Astrocyte (in vitro differentiated cells and primary cell): Measurements from ENCODE around the gene UBE2E1. TPM values are rescaled to one million over a fixed set of nuclear protein-coding genes. Genes with fewer than 3 reads are reported as not detected.

Experiments
- DNase-seq: peaks from one replicate; pipeline ENCODE4 v3.0.0-alpha.2; 2010; ENCODE audit warnings: low read depth
- FAIRE-seq: peaks from 2 replicates; lab custom pipeline; 2011; peaks lifted over from hg19 to GRCh38; lab: Jason Lieb, UNC
- H2AFZ ChIP-seq: 2 replicates; pipeline ENCODE4 v1.6.0; 2012; ENCODE audit warnings: low read depth, low read length, inconsistent platforms
- H3K27ac ChIP-seq: 2 replicates; pipeline ENCODE4 v1.5.1; 2011; ENCODE audit warnings: low read depth, low read length, inconsistent platforms
- H3K27me3 ChIP-seq: 2 replicates; pipeline ENCODE4 v1.6.0; 2011; ENCODE audit warnings: low read length, inconsistent platforms; ENCODE audit not compliant: insufficient read depth
- H3K36me3 ChIP-seq: 2 replicates; pipeline ENCODE4 v1.5.1; 2011; ENCODE audit warnings: low read length, inconsistent platforms; ENCODE audit not compliant: insufficient read depth
- H3K4me1 ChIP-seq: 2 replicates; pipeline ENCODE4 v1.5.1; 2011; ENCODE audit warnings: low read length, inconsistent platforms; ENCODE audit not compliant: insufficient read depth
- H3K4me2 ChIP-seq: 2 replicates; pipeline ENCODE4 v1.6.0; 2012; ENCODE audit warnings: low read length, inconsistent platforms
- H3K4me3 ChIP-seq: 2 replicates; pipeline ENCODE4 v1.5.1; 2011; ENCODE audit warnings: low read depth, mild to moderate bottlenecking, low read length, inconsistent platforms; ENCODE audit not compliant: insufficient read depth
- H3K79me2 ChIP-seq: 2 replicates; pipeline ENCODE4 v1.6.0; 2012; ENCODE audit warnings: mild to moderate bottlenecking, low read length, inconsistent platforms; ENCODE audit not compliant: insufficient read depth
- H3K9ac ChIP-seq: 2 replicates; pipeline ENCODE4 v1.6.0; 2012; ENCODE audit warnings: mild to moderate bottlenecking, low read length, inconsistent platforms
- H3K9me3 ChIP-seq: 2 replicates; pipeline ENCODE4 v1.5.1; 2012; ENCODE audit warnings: low read depth, mild to moderate bottlenecking, low read length, inconsistent platforms; ENCODE audit not compliant: insufficient read depth
- H4K20me1 ChIP-seq: 2 replicates; pipeline ENCODE4 v1.6.0; 2012; ENCODE audit warnings: low read length, inconsistent platforms; ENCODE audit not compliant: insufficient read depth
- H3K27ac Mint-ChIP-seq: one replicate; pipeline ENCODE4 v1.8.0; 2021; ENCODE audit warnings: mild to moderate bottlenecking, mixed read lengths; ENCODE audit not compliant: unreplicated experiment
- H3K27me3 Mint-ChIP-seq: one replicate; pipeline ENCODE4 v1.8.0; 2021; ENCODE audit warnings: low read depth, mixed read lengths; ENCODE audit not compliant: unreplicated experiment
- H3K36me3 Mint-ChIP-seq: one replicate; pipeline ENCODE4 v1.8.0; 2021; ENCODE audit warnings: low read depth, mixed read lengths; ENCODE audit not compliant: unreplicated experiment
- H3K4me1 Mint-ChIP-seq: one replicate; pipeline ENCODE4 v1.8.0; 2021; ENCODE audit warnings: low read depth, mixed read lengths; ENCODE audit not compliant: unreplicated experiment
- H3K4me3 Mint-ChIP-seq: one replicate; pipeline ENCODE4 v1.8.0; 2021; ENCODE audit warnings: mild to moderate bottlenecking, moderate library complexity, mixed read lengths; ENCODE audit not compliant: unreplicated experiment
- H3K9me3 Mint-ChIP-seq: one replicate; pipeline ENCODE4 v1.8.0; 2021; ENCODE audit warnings: mild to moderate bottlenecking, mixed read lengths; ENCODE audit not compliant: unreplicated experiment
- EZH2 ChIP-seq: IDR thresholded peaks from 2 replicates; pipeline ENCODE4 v1.6.1; 2012; ENCODE audit warnings: mild to moderate bottlenecking, low read length, inconsistent platforms; ENCODE audit not compliant: insufficient read depth
- total RNA-seq: library from RNA; stranded (reverse); gene quantifications from 2 replicates; pipeline ENCODE4 v1.2.1, GENCODE V29; 2021
- TF ChIP-seq, protein P1 (sequence below): IDR thresholded peaks from 2 replicates; pipeline ENCODE4 v1.5.1; 2011; ENCODE audit warnings: low read depth, mild to moderate bottlenecking, inconsistent platforms, low read length, moderate library complexity; ENCODE audit not compliant: insufficient read depth

Gene UBE2E1
- total RNA-seq, 1 donor from 2014 or later: 150 TPM

DNA sequence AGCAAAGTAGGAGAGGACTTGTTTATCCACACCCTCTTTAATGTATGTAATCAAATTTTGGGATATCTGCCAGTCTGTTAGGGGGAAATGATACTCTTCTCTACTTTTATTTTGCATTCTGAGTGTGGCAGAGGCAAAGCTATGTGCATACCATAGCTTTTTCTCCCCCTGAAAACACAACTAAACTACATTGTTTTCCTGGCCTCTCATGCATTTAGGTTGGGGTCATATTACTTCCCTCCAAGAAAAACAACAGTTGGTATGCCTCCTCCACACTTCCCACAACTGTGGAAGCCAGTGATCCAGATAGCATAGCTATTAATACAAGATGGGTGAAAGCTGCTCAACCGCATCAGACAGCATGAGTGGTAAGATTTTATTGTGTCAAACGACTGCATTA lies 118.0 kb downstream of the UBE2E1 start:
- no peak overlapping the region for H3K9ac ChIP-seq
- H3K9me3 Mint-ChIP-seq: no peaks in the 10 kb centered on the region
- H3K4me2 ChIP-seq: peak overlapping the region; percentile 21
- H4K20me1 ChIP-seq: peaks cover 30% of the 10 kb centered on the region
- DNase-seq: peak; percentile 79
- H3K4me1 ChIP-seq: peaks cover 7% of the 10 kb centered on the region
- H3K4me1 Mint-ChIP-seq: peaks cover 26% of the 10 kb centered on the region
- peaks cover 10% of the 10 kb centered on the region for H3K79me2 ChIP-seq
- no peak for FAIRE-seq
- no peak overlapping the region for H3K4me3 ChIP-seq
- TF ChIP-seq EZH2: no peak
- TF ChIP-seq, protein P1, sequence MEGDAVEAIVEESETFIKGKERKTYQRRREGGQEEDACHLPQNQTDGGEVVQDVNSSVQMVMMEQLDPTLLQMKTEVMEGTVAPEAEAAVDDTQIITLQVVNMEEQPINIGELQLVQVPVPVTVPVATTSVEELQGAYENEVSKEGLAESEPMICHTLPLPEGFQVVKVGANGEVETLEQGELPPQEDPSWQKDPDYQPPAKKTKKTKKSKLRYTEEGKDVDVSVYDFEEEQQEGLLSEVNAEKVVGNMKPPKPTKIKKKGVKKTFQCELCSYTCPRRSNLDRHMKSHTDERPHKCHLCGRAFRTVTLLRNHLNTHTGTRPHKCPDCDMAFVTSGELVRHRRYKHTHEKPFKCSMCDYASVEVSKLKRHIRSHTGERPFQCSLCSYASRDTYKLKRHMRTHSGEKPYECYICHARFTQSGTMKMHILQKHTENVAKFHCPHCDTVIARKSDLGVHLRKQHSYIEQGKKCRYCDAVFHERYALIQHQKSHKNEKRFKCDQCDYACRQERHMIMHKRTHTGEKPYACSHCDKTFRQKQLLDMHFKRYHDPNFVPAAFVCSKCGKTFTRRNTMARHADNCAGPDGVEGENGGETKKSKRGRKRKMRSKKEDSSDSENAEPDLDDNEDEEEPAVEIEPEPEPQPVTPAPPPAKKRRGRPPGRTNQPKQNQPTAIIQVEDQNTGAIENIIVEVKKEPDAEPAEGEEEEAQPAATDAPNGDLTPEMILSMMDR: no peak
- no peaks in the 10 kb centered on the region for H3K27me3 ChIP-seq
- peaks cover 17% of the 10 kb centered on the region for H3K36me3 ChIP-seq
- no peak overlapping the region for H3K27ac ChIP-seq
- H3K4me3 Mint-ChIP-seq: no peak overlapping the region
- H3K27ac Mint-ChIP-seq: no peak overlapping the region
- no peaks in the 10 kb centered on the region for H3K27me3 Mint-ChIP-seq
- peaks cover 18% of the 10 kb centered on the region for H3K36me3 Mint-ChIP-seq
- H3K9me3 ChIP-seq: no peaks in the 10 kb centered on the region
- H2AFZ ChIP-seq: no peak overlapping the region

DNA sequence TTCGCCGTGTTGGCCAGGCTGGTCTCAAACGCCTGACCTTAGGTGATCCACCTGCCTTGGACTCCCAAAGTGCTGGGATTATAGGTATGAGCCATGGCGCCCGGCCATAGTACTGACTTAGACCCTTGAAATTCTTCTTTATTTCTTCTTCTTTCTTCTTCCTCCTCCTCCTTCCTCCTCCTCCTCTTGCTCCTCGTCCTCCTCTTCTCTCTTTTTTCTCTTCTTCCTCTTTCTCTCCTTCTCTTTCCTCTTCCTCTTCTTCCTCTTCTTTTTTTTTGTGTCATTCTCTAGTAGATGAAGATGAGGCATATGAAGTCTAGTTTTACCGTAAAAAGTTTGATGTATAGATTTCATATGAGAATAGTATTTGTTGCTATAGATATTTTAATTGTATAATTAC lies 120.5 kb downstream of the UBE2E1 start:
- no peak for FAIRE-seq
- H3K27ac ChIP-seq: no peak overlapping the region
- H2AFZ ChIP-seq: no peak overlapping the region
- H3K4me3 ChIP-seq: no peak overlapping the region
- H3K36me3 Mint-ChIP-seq: no peaks in the 10 kb centered on the region
- H3K79me2 ChIP-seq: no peaks in the 10 kb centered on the region
- H3K4me3 Mint-ChIP-seq: no peak overlapping the region
- H3K9me3 ChIP-seq: no peaks in the 10 kb centered on the region
- peaks cover 8% of the 10 kb centered on the region for H4K20me1 ChIP-seq
- no peaks in the 10 kb centered on the region for H3K27me3 ChIP-seq
- no peaks in the 10 kb centered on the region for H3K9me3 Mint-ChIP-seq
- TF ChIP-seq, protein P1: no peak
- TF ChIP-seq EZH2: no peak
- H3K27ac Mint-ChIP-seq: no peak overlapping the region
- no peak for DNase-seq
- H3K4me1 Mint-ChIP-seq: peaks cover 7% of the 10 kb centered on the region
- H3K4me2 ChIP-seq: no peak overlapping the region
- no peaks in the 10 kb centered on the region for H3K27me3 Mint-ChIP-seq
- H3K4me1 ChIP-seq: peaks cover 7% of the 10 kb centered on the region
- no peak overlapping the region for H3K9ac ChIP-seq
- H3K36me3 ChIP-seq: no peaks in the 10 kb centered on the region

DNA sequence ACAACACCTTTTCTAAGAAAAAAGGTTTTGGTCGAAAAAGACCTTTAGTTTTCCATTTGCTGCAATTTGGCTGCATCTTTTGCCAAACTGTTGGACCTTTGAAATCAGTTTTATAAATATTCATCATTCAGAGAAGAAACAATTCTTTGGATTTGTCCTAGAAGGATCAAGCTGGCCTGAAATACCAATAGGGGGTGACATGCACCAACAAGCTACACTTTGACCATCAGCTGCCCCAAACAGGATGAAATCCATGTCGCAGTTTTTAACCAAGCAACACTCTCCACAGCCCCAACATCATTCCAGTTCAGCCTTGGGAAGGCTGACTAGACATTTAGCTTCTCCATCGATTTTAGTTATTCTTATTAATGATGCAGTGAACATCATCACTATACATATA lies 121.0 kb downstream of the UBE2E1 start:
- no peak overlapping the region for H3K9ac ChIP-seq
- FAIRE-seq (no peak), DNase-seq (no peak)
- peaks cover 6% of the 10 kb centered on the region for H4K20me1 ChIP-seq
- H3K4me1 Mint-ChIP-seq: peaks cover 6% of the 10 kb centered on the region
- no peak overlapping the region for H3K27ac Mint-ChIP-seq
- no peaks in the 10 kb centered on the region for H3K36me3 ChIP-seq
- no peak overlapping the region for H2AFZ ChIP-seq
- H3K27me3 Mint-ChIP-seq: no peaks in the 10 kb centered on the region
- no peak overlapping the region for H3K4me3 Mint-ChIP-seq
- H3K36me3 Mint-ChIP-seq: no peaks in the 10 kb centered on the region
- H3K4me3 ChIP-seq: no peak overlapping the region
- peaks cover 7% of the 10 kb centered on the region for H3K4me1 ChIP-seq
- no peaks in the 10 kb centered on the region for H3K27me3 ChIP-seq
- TF ChIP-seq, protein P1: no peak
- no peak for TF ChIP-seq EZH2
- H3K27ac ChIP-seq: no peak overlapping the region
- H3K9me3 Mint-ChIP-seq: no peaks in the 10 kb centered on the region
- H3K9me3 ChIP-seq: no peaks in the 10 kb centered on the region
- H3K79me2 ChIP-seq: no peaks in the 10 kb centered on the region
- no peak overlapping the region for H3K4me2 ChIP-seq
